ENCODE results near the gene PCBP3. TPM values are rescaled to one million over a fixed set of nuclear protein-coding genes. Genes with fewer than 3 reads are reported as not detected.

The PCBP3 gene
- total RNA-seq, 1 experiment from 2014 or later: 10.9 TPM

DNA sequence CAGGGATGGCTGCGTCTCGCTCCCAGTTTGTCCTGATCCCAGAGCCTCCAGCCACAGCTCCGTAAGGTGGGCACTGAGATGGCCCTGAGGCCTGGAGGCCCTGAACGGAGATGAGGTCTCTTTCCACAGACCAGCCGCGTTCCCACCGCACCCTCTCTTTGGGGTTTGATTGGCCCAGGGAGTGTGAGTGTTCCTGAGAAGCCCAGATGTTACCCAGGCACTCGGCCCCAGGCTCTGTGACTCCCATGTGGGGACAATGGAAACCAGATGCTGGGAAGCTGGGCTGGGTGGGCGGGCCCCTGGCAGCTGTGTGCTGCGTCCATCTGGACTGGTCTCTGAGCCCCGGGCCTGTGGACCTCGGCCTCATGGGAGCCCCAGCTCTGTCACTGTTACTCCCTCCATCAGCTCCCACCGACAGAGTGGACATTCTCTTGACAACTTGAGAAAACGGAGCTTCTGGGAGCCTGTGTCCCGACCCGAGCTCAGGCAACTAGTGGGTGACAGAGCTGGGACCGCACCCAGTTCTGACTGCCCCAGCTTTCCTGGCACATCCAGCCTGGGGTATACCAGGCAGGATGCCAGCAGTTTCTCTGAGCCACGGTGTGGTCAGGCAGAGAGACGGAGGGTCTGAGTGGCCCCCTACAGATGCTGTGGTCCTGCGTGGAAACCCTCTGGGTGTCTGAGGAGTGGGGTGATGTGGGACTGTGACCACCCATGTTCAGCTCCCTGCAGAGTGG, 328.3 kb downstream of the PCBP3 start:
- Histone ChIP-seq H3K23ac (ENCODE audit: insufficient read length, low read depth, low read length) (no peak overlapping the region), H3T11ph (ENCODE audit: low read length) (no peak overlapping the region), H3K23me2 (ENCODE audit: insufficient read length, low read depth, low read length, poor library complexity, severe bottlenecking) (peaks cover 21% of the 10 kb centered on the region), H3K56ac (ENCODE audit: insufficient read length, low read depth, low read length) (no peak overlapping the region), H3K9ac (ENCODE audit: extremely low read depth, insufficient read length, low read length) (no peak overlapping the region), H2BK120ac (ENCODE audit: low read depth, low read length, poor library complexity, severe bottlenecking) (no peak overlapping the region), H4K20me1 (ENCODE audit: control insufficient read depth, insufficient read depth, insufficient read length) (no peaks in the 10 kb centered on the region), H3K4ac (ENCODE audit: low read depth, low read length) (no peak overlapping the region), H3K9me3 (ENCODE audit: control insufficient read depth, low read depth, low read length) (no peaks in the 10 kb centered on the region), H3K27ac (ENCODE audit: insufficient read length, low read depth, low read length) (no peak overlapping the region), H2BK5ac (ENCODE audit: insufficient read length, low read length) (no peak overlapping the region), H3K27me3 (ENCODE audit: insufficient read depth, low read length) (no peaks in the 10 kb centered on the region), H3K18ac (ENCODE audit: insufficient read length, low read depth, low read length) (no peak overlapping the region), H2BK12ac (ENCODE audit: insufficient read length, low read depth, low read length) (no peak overlapping the region), H2BK20ac (ENCODE audit: low read depth, low read length, poor library complexity, severe bottlenecking) (no peak overlapping the region), H4K91ac (ENCODE audit: insufficient read length, low read depth, low read length) (no peak overlapping the region), H3K14ac (ENCODE audit: insufficient read depth, low read length) (peak overlapping the region; percentile 32; the same call in 1 of the 2 replicates), H3K4me2 (ENCODE audit: insufficient read depth, insufficient read length, low read length) (no peak overlapping the region), H2BK15ac (ENCODE audit: low read depth, low read length) (no peak overlapping the region), H3K79me2 (ENCODE audit: insufficient read depth, low read length) (no peaks in the 10 kb centered on the region), H2AFZ (ENCODE audit: low read length) (no peak overlapping the region), H3K4me1 (ENCODE audit: insufficient read depth, low read length) (no peaks in the 10 kb centered on the region; the same call in 1 of the 2 replicates), H4K5ac (ENCODE audit: insufficient read length, low read depth, low read length) (no peak overlapping the region), H2AK5ac (ENCODE audit: insufficient read length, low read length) (no peak overlapping the region), H3K79me1 (ENCODE audit: insufficient read depth, low read depth, low read length, poor library complexity, severe bottlenecking) (no peaks in the 10 kb centered on the region), H4K8ac (replicated peaks; ENCODE audit: insufficient read length, low read depth, low read length) (no peak overlapping the region)
- no CpG with 5 or more reads among the region's 20 CpGs for WGBS (ENCODE audit: extremely low coverage, insufficient read length, low lambda C conversion rate)
- TF ChIP-seq, protein P1, sequence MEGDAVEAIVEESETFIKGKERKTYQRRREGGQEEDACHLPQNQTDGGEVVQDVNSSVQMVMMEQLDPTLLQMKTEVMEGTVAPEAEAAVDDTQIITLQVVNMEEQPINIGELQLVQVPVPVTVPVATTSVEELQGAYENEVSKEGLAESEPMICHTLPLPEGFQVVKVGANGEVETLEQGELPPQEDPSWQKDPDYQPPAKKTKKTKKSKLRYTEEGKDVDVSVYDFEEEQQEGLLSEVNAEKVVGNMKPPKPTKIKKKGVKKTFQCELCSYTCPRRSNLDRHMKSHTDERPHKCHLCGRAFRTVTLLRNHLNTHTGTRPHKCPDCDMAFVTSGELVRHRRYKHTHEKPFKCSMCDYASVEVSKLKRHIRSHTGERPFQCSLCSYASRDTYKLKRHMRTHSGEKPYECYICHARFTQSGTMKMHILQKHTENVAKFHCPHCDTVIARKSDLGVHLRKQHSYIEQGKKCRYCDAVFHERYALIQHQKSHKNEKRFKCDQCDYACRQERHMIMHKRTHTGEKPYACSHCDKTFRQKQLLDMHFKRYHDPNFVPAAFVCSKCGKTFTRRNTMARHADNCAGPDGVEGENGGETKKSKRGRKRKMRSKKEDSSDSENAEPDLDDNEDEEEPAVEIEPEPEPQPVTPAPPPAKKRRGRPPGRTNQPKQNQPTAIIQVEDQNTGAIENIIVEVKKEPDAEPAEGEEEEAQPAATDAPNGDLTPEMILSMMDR (conservative IDR thresholded peaks at IDR 0.05): no peak
- peaks cover 8% of the 10 kb centered on the region for H3K27me3 Mint-ChIP-seq (ENCODE audit: low read depth)
- H3K4me1 Mint-ChIP-seq: peaks cover 18 to 20% of the 10 kb centered on the region in 2 experiments
- no peak for DNase-seq
- H3K4me3 Mint-ChIP-seq: no peak overlapping the region
- H3K9me3 Mint-ChIP-seq: no peaks in the 10 kb centered on the region; a peak in 1 of 5 replicates
- H3K27ac Mint-ChIP-seq: no peak overlapping the region
- H3K36me3 Mint-ChIP-seq (ENCODE audit: insufficient read depth in 1 of 3, low read depth in 3 of 3): no peaks in the 10 kb centered on the region
